Limb (tissue), 2 donors: ENCODE data around the gene OBSCN.

Experiments used
- DNase-seq, 2 donors: peaks; one replicate each; pipeline ENCODE4 v3.0.0-alpha.2; 2016; ENCODE audit errors: extremely low spot score in 2 of 2

The OBSCN gene

DNA sequence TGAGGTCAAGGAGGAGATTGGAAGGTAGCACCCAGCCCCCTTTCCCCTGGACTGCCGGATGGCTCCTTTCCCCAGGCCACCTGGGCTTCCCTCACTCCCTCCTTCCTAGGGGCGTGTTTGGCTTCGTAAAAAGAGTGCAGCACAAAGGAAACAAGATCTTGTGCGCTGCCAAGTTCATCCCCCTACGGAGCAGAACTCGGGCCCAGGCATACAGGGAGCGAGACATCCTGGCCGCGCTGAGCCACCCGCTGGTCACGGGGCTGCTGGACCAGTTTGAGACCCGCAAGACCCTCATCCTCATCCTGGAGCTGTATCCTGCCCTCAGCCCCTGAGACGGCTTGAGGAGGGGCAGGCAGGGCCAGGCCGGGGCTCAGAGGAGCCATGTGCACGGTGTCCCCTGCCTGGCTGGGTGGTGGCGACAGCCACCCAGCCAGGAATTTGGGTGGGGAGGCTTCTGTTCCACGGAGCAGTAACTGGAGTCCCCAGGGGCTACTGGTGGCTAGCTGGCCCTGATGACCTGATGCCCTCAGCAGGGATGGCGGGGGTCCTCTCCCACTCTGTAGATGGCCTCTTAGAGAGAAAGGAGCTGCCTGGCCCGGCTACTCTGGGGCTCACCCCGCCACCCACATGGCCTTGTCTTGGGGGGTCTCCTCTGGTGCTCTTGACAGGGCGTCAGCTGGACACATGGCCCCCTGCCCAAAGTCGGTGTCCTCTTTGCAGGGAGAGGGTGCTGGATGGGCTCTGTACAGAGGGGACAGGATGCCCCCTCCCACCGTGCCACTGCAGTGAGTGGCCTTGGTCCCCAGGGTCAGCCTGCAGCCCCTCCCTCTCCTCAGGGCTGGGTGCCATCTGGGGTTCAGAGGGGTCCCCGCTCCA is 159.3 kb downstream of the OBSCN start:
- DNase-seq = peak in 1 of 2 donors; percentile 34

DNA sequence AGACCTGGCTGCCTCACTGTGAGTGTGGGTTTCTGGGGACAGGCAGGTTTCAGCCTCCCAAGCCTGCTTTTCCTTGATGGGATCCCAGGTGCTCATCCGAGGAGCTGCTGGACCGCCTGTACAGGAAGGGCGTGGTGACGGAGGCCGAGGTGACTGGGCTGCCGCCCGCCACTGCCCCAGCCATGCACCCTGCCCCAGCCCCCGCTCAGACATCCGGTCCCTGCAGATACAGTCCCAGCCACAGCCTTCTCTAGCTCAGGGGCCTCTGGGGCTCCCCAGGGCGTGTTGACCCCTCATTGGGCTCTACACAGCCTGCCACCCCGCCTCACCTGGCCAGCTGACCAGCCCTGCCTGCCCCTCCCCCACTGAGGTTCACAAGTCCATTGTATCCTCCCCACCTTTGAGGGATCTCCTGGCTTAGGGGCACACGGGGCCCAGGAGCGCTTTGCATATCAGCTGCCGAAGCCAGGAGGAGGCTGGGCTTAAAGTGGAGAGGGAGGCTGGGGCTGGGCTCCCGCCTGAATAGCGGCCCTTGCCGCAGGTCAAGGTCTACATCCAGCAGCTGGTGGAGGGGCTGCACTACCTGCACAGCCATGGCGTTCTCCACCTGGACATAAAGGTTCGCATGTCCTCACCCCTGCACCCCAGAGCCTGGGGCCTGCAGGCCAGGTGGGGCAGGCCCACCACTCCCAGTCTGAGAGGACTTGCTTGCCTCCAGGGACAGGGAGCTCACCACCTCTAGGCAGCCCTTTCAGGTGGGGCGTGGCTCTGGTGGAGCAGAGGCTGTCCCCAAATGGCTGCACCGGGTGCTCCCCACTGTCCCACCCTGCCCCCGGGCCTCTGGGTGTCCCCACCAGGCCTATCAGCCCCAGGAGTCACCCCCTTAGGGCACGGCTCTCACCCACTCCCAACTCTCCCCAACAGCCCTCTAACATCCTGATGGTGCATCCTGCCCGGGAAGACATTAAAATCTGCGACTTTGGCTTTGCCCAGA is 160.3 kb downstream of the OBSCN start:
- DNase-seq = no peak

GRCh38 chr1:228368801-228369607 is 161.2 kb downstream of the OBSCN start:
- DNase-seq = peak in 1 of 2 donors; percentile 26

GRCh38 chr1:228369608-228370438 is 162.0 kb downstream of the OBSCN start:
- DNase-seq = peak in 1 of 2 donors; percentile 9

GRCh38 chr1:228370439-228370940 is 162.6 kb downstream of the OBSCN start:
- DNase-seq = peak in 1 of 2 donors; percentile 24

GRCh38 chr1:228370941-228371740 is 163.3 kb downstream of the OBSCN start:
- peak in 1 of 2 donors; percentile 36 for DNase-seq

DNA sequence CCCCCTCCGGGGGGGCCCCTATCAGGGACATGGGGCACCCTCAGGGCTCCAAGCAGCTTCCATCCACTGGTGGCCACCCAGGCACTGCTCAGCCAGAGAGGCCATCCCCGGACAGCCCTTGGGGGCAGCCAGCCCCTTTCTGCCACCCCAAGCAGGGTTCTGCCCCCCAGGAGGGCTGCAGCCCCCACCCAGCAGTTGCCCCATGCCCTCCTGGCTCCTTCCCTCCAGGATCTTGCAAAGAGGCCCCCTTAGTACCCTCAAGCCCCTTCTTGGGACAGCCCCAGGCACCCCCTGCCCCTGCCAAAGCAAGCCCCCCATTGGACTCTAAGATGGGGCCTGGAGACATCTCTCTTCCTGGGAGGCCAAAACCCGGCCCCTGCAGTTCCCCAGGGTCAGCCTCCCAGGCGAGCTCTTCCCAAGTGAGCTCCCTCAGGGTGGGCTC is 163.9 kb downstream of the OBSCN start:
- DNase-seq = no peak

DNA sequence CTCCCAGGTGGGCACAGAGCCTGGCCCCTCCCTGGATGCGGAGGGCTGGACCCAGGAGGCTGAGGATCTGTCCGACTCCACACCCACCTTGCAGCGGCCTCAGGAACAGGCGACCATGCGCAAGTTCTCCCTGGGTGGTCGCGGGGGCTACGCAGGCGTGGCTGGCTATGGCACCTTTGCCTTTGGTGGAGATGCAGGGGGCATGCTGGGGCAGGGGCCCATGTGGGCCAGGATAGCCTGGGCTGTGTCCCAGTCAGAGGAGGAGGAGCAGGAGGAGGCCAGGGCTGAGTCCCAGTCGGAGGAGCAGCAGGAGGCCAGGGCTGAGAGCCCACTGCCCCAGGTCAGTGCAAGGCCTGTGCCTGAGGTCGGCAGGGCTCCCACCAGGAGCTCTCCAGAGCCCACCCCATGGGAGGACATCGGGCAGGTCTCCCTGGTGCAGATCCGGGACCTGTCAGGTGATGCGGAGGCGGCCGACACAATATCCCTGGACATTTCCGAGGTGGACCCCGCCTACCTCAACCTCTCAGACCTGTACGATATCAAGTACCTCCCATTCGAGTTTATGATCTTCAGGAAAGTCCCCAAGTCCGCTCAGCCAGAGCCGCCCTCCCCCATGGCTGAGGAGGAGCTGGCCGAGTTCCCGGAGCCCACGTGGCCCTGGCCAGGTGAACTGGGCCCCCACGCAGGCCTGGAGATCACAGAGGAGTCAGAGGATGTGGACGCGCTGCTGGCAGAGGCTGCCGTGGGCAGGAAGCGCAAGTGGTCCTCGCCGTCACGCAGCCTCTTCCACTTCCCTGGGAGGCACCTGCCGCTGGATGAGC is 164.5 kb downstream of the OBSCN start:
- peak in 1 of 2 donors; percentile 33 for DNase-seq

GRCh38 chr1:228373004-228373680 is 165.3 kb downstream of the OBSCN start:
- DNase-seq = peak in 1 of 2 donors; percentile 21

GRCh38 chr1:228373681-228374571 is 166.1 kb downstream of the OBSCN start:
- peak in 1 of 2 donors; percentile 24 for DNase-seq

- DNase-seq = peak; percentile 13 to 38
Measured at GRCh38 chr1:228374711-228375577, 167.1 kb downstream of the OBSCN start.

- peak in 1 of 2 donors; percentile 20 for DNase-seq
Measured at GRCh38 chr1:228375578-228376261, 167.9 kb downstream of the OBSCN start.

GRCh38 chr1:228376262-228376628 is 168.4 kb downstream of the OBSCN start:
- peak in 1 of 2 donors; percentile 20 for DNase-seq

GRCh38 chr1:228376651-228377631 is 169.1 kb downstream of the OBSCN start:
- DNase-seq = peak in 1 of 2 donors; percentile 26
